C4-2B (cell line): ENCODE data around the gene GFOD2.

ENCODE experiments used
- H3K27ac ChIP-seq: fragments of 450-650 bp; 2 replicates; pipeline ENCODE4 v1.5.1; 2017
- ZFX ChIP-seq: fragments of 450-650 bp; IDR thresholded peaks from 2 replicates; pipeline ENCODE4 v1.6.1; 2017
- TF ChIP-seq, protein P1 (sequence below): fragments of 450-650 bp; conservative IDR thresholded peaks from 2 replicates; pipeline ENCODE4 v1.5.1; 2017; ENCODE audit warnings: mild to moderate bottlenecking

Gene GFOD2

DNA sequence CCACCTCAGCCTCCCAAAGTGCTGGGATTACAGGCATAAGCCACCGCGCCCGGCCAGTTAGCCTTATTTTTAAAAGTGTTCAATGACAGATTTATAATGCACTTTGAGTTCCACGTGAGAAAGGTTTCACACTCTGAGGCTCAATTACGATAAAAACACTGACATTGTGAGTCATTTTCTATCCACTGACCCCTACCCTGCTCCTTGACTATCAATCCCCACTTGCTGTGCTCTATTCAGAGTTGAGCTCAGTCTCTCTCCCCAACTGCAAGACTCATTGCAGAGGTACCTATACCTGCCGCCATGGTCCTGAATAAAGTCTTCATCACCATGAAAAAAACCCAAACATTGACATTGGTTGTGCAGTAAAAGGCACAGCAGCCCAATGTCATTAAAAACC lies 8.5 kb downstream of the GFOD2 start:
- no peak for TF ChIP-seq ZFX
- TF ChIP-seq, protein P1, sequence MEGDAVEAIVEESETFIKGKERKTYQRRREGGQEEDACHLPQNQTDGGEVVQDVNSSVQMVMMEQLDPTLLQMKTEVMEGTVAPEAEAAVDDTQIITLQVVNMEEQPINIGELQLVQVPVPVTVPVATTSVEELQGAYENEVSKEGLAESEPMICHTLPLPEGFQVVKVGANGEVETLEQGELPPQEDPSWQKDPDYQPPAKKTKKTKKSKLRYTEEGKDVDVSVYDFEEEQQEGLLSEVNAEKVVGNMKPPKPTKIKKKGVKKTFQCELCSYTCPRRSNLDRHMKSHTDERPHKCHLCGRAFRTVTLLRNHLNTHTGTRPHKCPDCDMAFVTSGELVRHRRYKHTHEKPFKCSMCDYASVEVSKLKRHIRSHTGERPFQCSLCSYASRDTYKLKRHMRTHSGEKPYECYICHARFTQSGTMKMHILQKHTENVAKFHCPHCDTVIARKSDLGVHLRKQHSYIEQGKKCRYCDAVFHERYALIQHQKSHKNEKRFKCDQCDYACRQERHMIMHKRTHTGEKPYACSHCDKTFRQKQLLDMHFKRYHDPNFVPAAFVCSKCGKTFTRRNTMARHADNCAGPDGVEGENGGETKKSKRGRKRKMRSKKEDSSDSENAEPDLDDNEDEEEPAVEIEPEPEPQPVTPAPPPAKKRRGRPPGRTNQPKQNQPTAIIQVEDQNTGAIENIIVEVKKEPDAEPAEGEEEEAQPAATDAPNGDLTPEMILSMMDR = no peak
- no peak overlapping the region for H3K27ac ChIP-seq

DNA sequence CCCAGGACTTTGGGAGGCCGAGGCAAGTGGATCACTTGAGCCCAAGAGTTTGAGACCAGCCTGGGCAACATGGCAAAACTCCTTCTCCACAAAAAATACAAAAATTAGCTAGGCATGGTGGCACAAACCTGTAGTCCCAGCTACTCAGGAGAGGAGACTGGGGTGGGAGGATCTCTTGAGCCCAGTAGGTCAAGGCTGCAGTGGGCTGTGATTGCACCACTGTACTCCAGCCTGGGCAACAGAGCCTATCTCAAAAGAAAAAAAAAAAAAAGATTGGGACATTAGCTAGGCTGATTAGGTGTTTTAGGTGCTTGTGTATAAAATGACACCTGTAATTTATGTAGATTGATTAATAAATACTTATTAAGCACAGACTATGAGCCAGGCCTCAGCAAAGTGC lies 10.1 kb downstream of the GFOD2 start:
- no peak overlapping the region for H3K27ac ChIP-seq
- TF ChIP-seq ZFX = no peak
- TF ChIP-seq, protein P1 = no peak

DNA sequence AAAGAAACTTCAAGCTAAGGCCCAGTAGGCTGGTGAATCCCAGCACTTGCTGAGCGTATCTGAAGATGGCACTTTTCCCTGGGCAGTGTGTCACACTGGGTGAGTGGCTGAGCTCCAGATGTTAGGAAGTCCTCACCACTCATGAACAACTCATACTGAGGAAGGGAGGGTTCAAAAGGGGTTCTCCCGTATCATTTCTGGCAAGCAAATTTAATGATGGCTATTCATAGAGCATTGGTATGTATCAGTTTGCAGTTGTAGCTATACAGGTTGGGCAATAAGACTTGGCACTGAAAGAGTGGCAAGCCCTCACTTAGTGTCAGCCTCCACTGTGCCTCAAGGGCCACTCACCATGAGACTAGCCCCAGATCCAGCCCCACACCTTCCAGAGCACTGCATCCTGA lies 10.7 kb downstream of the GFOD2 start:
- no peak overlapping the region for H3K27ac ChIP-seq
- TF ChIP-seq, protein P1 = no peak
- no peak for TF ChIP-seq ZFX

DNA sequence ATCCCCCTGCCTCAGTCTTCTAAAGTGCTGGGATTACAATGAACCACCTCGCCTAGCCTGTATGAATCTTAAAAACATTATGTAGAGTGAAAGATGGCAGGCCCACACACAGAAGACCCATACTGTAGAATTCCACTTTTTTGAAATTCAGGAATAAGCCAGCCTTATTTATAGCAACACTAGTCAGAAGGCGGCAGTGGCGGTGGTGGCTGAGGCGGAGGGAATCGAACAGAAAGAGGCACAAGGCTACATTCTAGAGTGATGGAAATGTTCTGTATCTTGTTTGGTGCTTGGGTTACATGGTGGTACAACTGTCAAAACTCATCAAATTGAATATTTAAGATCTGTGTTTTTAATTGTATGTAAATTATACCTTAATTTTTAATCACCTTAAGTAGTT lies 11.3 kb downstream of the GFOD2 start:
- no peak overlapping the region for H3K27ac ChIP-seq
- TF ChIP-seq ZFX = no peak
- TF ChIP-seq, protein P1 = no peak

DNA sequence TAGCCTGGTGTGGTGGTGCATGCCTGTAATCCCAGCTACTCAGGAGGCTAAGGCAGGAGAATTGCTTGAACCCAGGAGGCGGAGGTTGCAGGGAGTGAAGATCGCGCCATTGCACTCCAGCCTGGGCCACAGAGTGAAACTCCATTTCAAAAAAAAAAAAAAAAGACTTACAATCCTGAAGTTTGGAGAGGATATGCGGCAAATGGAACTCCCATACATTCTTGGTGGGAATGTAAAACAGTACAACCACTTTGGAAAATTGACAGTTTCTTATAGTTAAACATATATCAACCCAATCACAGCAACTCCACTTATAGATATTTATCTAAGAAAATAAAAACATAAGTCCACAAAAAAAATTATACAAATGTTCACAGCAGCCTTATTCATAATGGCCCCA lies 11.9 kb downstream of the GFOD2 start:
- H3K27ac ChIP-seq = no peak overlapping the region
- TF ChIP-seq, protein P1 = no peak
- no peak for TF ChIP-seq ZFX

DNA sequence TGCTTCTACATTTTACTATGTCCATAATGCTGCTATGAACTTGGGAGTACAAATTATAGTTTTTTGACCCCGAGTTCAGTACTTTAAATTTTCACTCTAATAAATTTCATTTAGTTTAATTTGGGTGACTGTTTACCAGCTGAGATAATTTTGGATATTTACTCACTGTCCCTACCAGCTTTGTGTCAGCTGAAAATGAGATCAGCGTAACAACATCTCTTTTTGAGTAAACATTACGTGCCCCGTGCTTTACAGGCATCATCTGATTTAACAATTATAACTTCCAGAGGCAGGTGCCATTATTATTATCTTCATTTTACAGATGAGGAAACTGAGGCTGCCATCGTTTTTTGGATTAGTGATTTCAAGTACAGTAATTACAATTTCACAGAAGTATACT lies 15.0 kb downstream of the GFOD2 start:
- TF ChIP-seq, protein P1 = no peak
- no peak for TF ChIP-seq ZFX
- H3K27ac ChIP-seq = no peak overlapping the region

DNA sequence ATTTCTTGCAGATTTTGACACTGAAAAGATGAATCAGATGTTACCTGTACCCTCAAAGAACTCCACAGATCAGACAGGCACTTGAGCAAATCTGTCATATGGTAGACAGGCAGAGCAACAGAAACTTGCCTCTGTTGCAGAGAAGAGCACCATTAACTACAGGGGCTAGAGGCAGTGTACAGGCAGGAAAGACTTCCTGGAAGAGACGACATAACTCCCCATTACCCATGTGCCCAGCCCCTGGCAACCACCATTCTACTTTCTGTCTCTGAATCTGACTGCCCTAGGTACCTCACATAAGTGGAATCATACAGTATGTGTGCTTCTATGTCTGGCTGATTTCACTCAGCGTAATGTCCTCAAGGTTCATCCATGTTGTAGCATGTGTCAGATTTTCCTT lies 15.5 kb downstream of the GFOD2 start:
- no peak overlapping the region for H3K27ac ChIP-seq
- TF ChIP-seq, protein P1 = no peak
- no peak for TF ChIP-seq ZFX
